K562 (cell line): Measurements from ENCODE around the gene PDCD1LG2.

Experiments used
- CREB1 ChIP-seq, 2 experiments: sonication (generic) in 1 of 2; formaldehyde crosslinking in 1 of 2; IDR thresholded peaks; 2 replicates each; pipeline versions ENCODE4 v1.6.1 to v1.8.0; 2012 to 2022; ENCODE audit warnings: inconsistent platforms in 1 of 2, mild to moderate bottlenecking in 1 of 2, missing genetic modification reagents in 1 of 2, moderate library complexity in 1 of 2
- FOXK2 ChIP-seq, 2 experiments: fragments of 450-650 bp; IDR thresholded peaks in 1 of 2; conservative IDR thresholded peaks in 1 of 2; 2 replicates each; pipeline ENCODE4 v1.6.1; 2016; ENCODE audit warnings: low read depth in 2 of 2, mild to moderate bottlenecking in 1 of 2
- GABPA ChIP-seq: fragments of 200-800 bp; sonication (Bioruptor generic); conservative IDR thresholded peaks from 2 replicates; pipeline ENCODE4 v1.6.1; 2016; ENCODE audit warnings: low read depth, missing genetic modification characterization, missing compliant biosample characterization
- NRF1 ChIP-seq, 2 experiments: fragments of 450-650 bp; IDR thresholded peaks in 1 of 2; conservative IDR thresholded peaks in 1 of 2; 2 replicates each; pipeline ENCODE4 v1.6.1; 2014; ENCODE audit warnings: mild to moderate bottlenecking in 2 of 2

DNA sequence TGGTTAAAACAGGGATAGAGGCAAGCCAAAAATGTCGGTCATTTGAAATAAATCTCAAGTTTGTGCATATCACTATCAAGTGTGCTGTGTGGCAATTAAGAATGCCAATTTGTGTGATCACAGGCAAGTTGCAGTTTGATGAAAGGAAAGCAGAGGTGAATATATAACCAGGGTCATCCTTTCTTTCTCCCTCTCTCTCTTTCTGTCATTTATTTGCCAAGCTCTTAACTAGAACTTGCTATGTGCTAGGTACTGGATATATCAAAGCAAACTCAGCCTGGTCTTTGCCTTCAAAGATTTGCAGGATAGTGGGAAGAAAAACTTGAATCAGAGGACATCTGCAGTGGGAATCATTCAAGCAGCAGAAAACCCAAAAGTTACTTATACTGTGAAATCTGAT lies 22.0 kb downstream of the PDCD1LG2 start:
- TF ChIP-seq NRF1 (conservative IDR thresholded peaks at IDR 0.05 in 1 of 2, IDR thresholded peaks at IDR 0.05 in 1 of 2) (no peak), FOXK2 (conservative IDR thresholded peaks at IDR 0.05 in 1 of 2, IDR thresholded peaks at IDR 0.05 in 1 of 2; ENCODE audit: low read depth in 2 of 2) (no peak), CREB1 (IDR thresholded peaks at IDR 0.05) (no peak), CREB1 (CRISPR knock-in tag; IDR thresholded peaks at IDR 0.05) (no peak), GABPA (tag) (no peak)
